Skin epidermis (tissue), 12 donors: ENCODE results near the gene MARS1.

Experiments
- H3K27ac ChIP-seq, 21 experiments: fragments of 200-600 bp; sonication (generic) in 11 of 21; one replicate each; pipeline ENCODE4 v1.5.0; 2020; ENCODE audit warnings: mild to moderate bottlenecking in 3 of 21, inconsistent platforms in 2 of 21, moderate library complexity in 2 of 21
- H3K4me3 ChIP-seq, 7 experiments: fragments of 200-600 bp; sonication (generic) in 2 of 7; one replicate each; pipeline ENCODE4 v1.5.0; 2020; ENCODE audit warnings: inconsistent platforms in 2 of 7, mild to moderate bottlenecking in 2 of 7, moderate library complexity in 1 of 7

Gene MARS1

GRCh38 chr12:57456145-57456700, 31.6 kb upstream of the MARS1 start:
- Histone ChIP-seq H3K27ac (peak overlapping the region in 1 of 21 experiments; percentile 26), H3K4me3 (no peak overlapping the region)

- peak overlapping the region in 1 of 21 experiments; percentile 92 for H3K27ac ChIP-seq
- H3K4me3 ChIP-seq = no peak overlapping the region
Measured at GRCh38 chr12:57456737-57457490, 31.0 kb upstream of the MARS1 start.

GRCh38 chr12:57458665-57459054, 29.2 kb upstream of the MARS1 start:
- peak overlapping the region; percentile 44 to 60 (median 54) for H3K4me3 ChIP-seq
- peak overlapping the region in 20 of 21 experiments; percentile 48 to 92 (median 76) for H3K27ac ChIP-seq

GRCh38 chr12:57459055-57459749, 28.7 kb upstream of the MARS1 start:
- Histone ChIP-seq H3K4me3 (peak overlapping the region; percentile 44 to 60 (median 54)), H3K27ac (peak overlapping the region; percentile 25 to 92 (median 75))

GRCh38 chr12:57459750-57460467, 28.0 kb upstream of the MARS1 start, which contains the start of gene GLI1:
TSS of gene GLI1 (plus strand) at chr12:57459785. CDS start at chr12:57463692, 3,907 bp downstream.
- Histone ChIP-seq H3K4me3 (peak within 1 kb of the TSS; percentile 44 to 60 (median 54)), H3K27ac (peak within 1 kb of the TSS; percentile 25 to 92 (median 75))

GRCh38 chr12:57460468-57460784, 27.4 kb upstream of the MARS1 start:
- H3K4me3 ChIP-seq = peak overlapping the region in 6 of 7 experiments; percentile 44 to 60 (median 54)
- peak overlapping the region in 8 of 21 experiments; percentile 42 to 92 (median 70) for H3K27ac ChIP-seq

GRCh38 chr12:57460841-57461275, 27.0 kb upstream of the MARS1 start:
- Histone ChIP-seq H3K4me3 (peak overlapping the region; percentile 46 to 60 (median 49)), H3K27ac (peak overlapping the region in 9 of 21 experiments; percentile 2 to 92 (median 64))

GRCh38 chr12:57461276-57461916, 26.5 kb upstream of the MARS1 start:
- Histone ChIP-seq H3K27ac (peak overlapping the region in 16 of 21 experiments; percentile 14 to 92 (median 46)), H3K4me3 (peak overlapping the region; percentile 46 to 60 (median 49))

- peak overlapping the region; percentile 46 to 60 (median 49) for H3K4me3 ChIP-seq
- H3K27ac ChIP-seq = peak overlapping the region in 18 of 21 experiments; percentile 11 to 92 (median 42)
Measured at GRCh38 chr12:57461917-57462250, 26.0 kb upstream of the MARS1 start.

GRCh38 chr12:57462251-57462911, 25.5 kb upstream of the MARS1 start:
- peak overlapping the region in 18 of 21 experiments; percentile 11 to 92 (median 42) for H3K27ac ChIP-seq

GRCh38 chr12:57462912-57463253, 25.0 kb upstream of the MARS1 start:
- peak overlapping the region in 3 of 21 experiments; percentile 42 to 92 (median 73) for H3K27ac ChIP-seq

More at GRCh38 chr12:57462251-57462911, 25.5 kb upstream of the MARS1 start:
- H3K4me3 ChIP-seq = peak overlapping the region; percentile 46 to 60 (median 49)

GRCh38 chr12:57464569-57464968, 23.3 kb upstream of the MARS1 start:
- no peak overlapping the region for H3K27ac ChIP-seq
- no peak overlapping the region for H3K4me3 ChIP-seq

More at GRCh38 chr12:57462912-57463253, 25.0 kb upstream of the MARS1 start:
- H3K4me3 ChIP-seq = peak overlapping the region in 3 of 7 experiments; percentile 49 to 59 (median 58)

- no peak overlapping the region for H3K4me3 ChIP-seq
- no peak overlapping the region for H3K27ac ChIP-seq
Measured at GRCh38 chr12:57465030-57465746, 22.7 kb upstream of the MARS1 start.

- H3K4me3 ChIP-seq = no peak overlapping the region
- no peak overlapping the region for H3K27ac ChIP-seq
Measured at GRCh38 chr12:57465747-57466505, 21.9 kb upstream of the MARS1 start.

GRCh38 chr12:57467212-57467874, 20.5 kb upstream of the MARS1 start:
- Histone ChIP-seq H3K27ac (no peak overlapping the region), H3K4me3 (no peak overlapping the region)

- H3K4me3 ChIP-seq = no peak overlapping the region
- H3K27ac ChIP-seq = no peak overlapping the region
Measured at GRCh38 chr12:57467915-57468314, 20.0 kb upstream of the MARS1 start.
